ENCODE results near the gene FAM209B.

FAM209B gene

DNA sequence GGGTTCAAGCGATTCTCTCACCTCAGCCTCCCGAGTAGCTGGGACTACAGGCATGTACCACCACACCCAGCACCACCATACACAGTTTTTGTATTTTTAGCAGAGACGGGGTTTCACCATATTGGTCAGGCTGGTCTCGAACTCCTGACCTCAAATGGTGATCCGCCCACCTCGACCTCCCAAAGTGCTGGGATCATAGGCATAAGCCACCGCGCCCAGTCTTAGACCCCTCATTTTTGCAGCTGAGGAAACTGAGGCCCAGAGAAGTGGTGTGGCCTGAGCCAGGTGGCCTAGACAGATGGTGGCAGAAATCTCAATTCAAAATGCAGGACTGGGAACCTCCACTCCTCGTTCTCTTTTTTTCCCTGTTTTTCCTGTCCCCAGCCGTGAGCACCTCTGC is 21.1 kb upstream of the FAM209B start:
- TF ChIP-seq, protein P1, sequence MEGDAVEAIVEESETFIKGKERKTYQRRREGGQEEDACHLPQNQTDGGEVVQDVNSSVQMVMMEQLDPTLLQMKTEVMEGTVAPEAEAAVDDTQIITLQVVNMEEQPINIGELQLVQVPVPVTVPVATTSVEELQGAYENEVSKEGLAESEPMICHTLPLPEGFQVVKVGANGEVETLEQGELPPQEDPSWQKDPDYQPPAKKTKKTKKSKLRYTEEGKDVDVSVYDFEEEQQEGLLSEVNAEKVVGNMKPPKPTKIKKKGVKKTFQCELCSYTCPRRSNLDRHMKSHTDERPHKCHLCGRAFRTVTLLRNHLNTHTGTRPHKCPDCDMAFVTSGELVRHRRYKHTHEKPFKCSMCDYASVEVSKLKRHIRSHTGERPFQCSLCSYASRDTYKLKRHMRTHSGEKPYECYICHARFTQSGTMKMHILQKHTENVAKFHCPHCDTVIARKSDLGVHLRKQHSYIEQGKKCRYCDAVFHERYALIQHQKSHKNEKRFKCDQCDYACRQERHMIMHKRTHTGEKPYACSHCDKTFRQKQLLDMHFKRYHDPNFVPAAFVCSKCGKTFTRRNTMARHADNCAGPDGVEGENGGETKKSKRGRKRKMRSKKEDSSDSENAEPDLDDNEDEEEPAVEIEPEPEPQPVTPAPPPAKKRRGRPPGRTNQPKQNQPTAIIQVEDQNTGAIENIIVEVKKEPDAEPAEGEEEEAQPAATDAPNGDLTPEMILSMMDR (conservative IDR thresholded peaks at IDR 0.05) = no peak
- H3K27ac ChIP-seq = no peak overlapping the region

- H3K27ac ChIP-seq = no peak overlapping the region
- TF ChIP-seq, protein P1 (conservative IDR thresholded peaks at IDR 0.05) = no peak
Measured at GRCh38 chr20:56513161-56514150, 19.6 kb upstream of the FAM209B start.

DNA sequence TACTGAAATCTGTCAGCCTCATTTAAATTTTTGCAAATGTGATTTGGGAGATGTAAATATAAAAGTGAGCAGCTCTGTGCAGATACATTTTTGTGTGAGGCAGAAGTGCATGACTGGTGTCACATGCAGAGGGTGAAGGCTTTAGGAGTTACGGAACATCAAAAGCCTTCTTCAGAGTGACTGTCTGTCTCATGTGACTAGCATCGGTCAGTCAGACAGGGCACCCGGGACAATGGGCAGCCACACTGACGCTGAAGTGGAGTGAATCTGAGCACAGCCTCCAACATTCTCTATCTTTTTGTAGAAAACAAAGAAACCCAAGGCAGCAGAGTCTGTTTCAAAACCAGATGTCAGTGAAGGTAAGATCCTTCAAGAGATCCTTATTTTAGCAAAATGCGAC is 16.4 kb upstream of the FAM209B start:
- H3K27ac ChIP-seq = no peak overlapping the region

DNA sequence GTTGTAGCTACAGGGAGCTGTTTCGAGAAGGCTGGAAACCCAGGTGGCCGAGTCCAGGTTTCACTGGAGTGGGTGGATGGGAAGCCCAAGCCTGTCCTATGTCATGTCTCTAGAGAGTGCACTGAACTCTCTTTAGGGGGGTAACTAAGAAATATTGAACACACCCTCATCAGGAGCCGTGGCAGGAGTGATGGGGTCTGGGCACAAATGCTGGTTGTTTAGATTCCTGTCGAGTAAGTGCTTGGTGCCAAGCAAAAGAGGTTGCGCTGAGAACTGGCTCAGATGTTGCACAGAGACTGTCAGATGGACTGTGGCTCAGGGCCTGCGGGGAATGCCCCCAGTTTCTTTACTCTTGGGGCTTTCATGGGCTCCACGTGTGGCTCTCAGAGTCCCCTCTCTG is 15.8 kb upstream of the FAM209B start:
- H3K27ac ChIP-seq = no peak overlapping the region
- TF ChIP-seq, protein P1 (conservative IDR thresholded peaks at IDR 0.05) = no peak

More for the DNA sequence above, 16.4 kb upstream of the FAM209B start:
- TF ChIP-seq, protein P1 (conservative IDR thresholded peaks at IDR 0.05) = no peak

- TF ChIP-seq, protein P1 (conservative IDR thresholded peaks at IDR 0.05) = no peak
- no peak overlapping the region for H3K27ac ChIP-seq
Measured at GRCh38 chr20:56517641-56518040, 15.4 kb upstream of the FAM209B start.

DNA sequence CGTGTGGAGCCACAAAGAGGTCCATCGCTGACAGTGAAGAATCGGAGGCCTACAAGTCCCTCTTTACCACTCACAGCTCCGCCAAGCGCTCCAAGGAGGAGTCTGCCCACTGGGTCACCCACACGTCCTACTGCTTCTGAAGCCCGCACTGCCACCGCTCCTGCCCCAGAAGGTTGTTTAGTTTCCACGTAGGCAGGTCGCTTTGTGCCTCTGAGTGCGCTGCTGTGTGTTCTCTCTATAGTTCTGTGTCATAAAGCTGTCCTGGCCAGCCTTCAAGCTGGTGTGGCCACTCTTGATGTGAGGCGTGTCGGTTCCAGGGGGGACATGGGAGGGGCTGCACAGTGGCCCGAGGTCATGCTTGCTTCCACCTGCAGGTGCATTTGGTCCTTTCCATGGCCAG is 14.9 kb upstream of the FAM209B start:
- TF ChIP-seq, protein P1 (conservative IDR thresholded peaks at IDR 0.05) = no peak
- no peak overlapping the region for H3K27ac ChIP-seq

GRCh38 chr20:56518721-56519398 is 14.2 kb upstream of the FAM209B start:
- TF ChIP-seq, protein P1 (conservative IDR thresholded peaks at IDR 0.05) = no peak

More at GRCh38 chr20:56518721-56519398, 14.2 kb upstream of the FAM209B start:
- no peak overlapping the region for H3K27ac ChIP-seq
